HG02973 (cell line): ENCODE results near the gene SMARCA4.
"Not testable (repeated sequence)": the region's sequence is repeated elsewhere in the genome, so short reads cannot be mapped to it uniquely, and the experiment has no call there.

Experiments
- ATAC-seq: cut with Tn5 transposase; IDR thresholded peaks from one replicate; pipeline ENCODE4 v1.9.1; 2021; ENCODE audit warnings: moderate library complexity; ENCODE audit not compliant: unreplicated experiment

Gene SMARCA4

GRCh38 chr19:10975374-10976130 is 14.7 kb downstream of the SMARCA4 start:
- no peak for ATAC-seq

- ATAC-seq = no peak
These were observed 15.5 kb downstream of the SMARCA4 start for GRCh38 chr19:10976131-10976892.

GRCh38 chr19:10977742-10978092 is 16.9 kb downstream of the SMARCA4 start:
- ATAC-seq = no peak

- no peak for ATAC-seq
These were observed 19.1 kb downstream of the SMARCA4 start for GRCh38 chr19:10979951-10980381.

GRCh38 chr19:10981252-10981895 is 20.5 kb downstream of the SMARCA4 start:
- no peak for ATAC-seq

GRCh38 chr19:10983026-10983425 is 22.2 kb downstream of the SMARCA4 start:
- no peak for ATAC-seq

GRCh38 chr19:10984166-10984735 is 23.4 kb downstream of the SMARCA4 start:
- ATAC-seq = no peak

- ATAC-seq = no peak
These were observed 24.7 kb downstream of the SMARCA4 start for GRCh38 chr19:10985502-10985901.

- ATAC-seq = no peak
These were observed 25.7 kb downstream of the SMARCA4 start for GRCh38 chr19:10986301-10987127.

- ATAC-seq = no peak
These were observed 26.9 kb downstream of the SMARCA4 start for GRCh38 chr19:10987571-10988297.

GRCh38 chr19:10988380-10988779 is 27.6 kb downstream of the SMARCA4 start:
- no peak for ATAC-seq

- ATAC-seq = no peak
These were observed 28.1 kb downstream of the SMARCA4 start for GRCh38 chr19:10988921-10989320.

GRCh38 chr19:10991076-10991475 is 30.2 kb downstream of the SMARCA4 start:
- no peak for ATAC-seq

- ATAC-seq = no peak
These were observed 30.8 kb downstream of the SMARCA4 start for GRCh38 chr19:10991521-10992081.

GRCh38 chr19:10992174-10992573 is 31.3 kb downstream of the SMARCA4 start:
- ATAC-seq = not testable (repeated sequence)

GRCh38 chr19:10995926-10996600 is 35.2 kb downstream of the SMARCA4 start:
- no peak for ATAC-seq

- ATAC-seq = no peak
These were observed 37.3 kb downstream of the SMARCA4 start for GRCh38 chr19:10998045-10998533.

GRCh38 chr19:10998666-10999065 is 37.8 kb downstream of the SMARCA4 start:
- ATAC-seq = no peak

- ATAC-seq = no peak
These were observed 44.7 kb downstream of the SMARCA4 start for GRCh38 chr19:11005521-11005920.
